HG03460 (cell line): ENCODE measurements around the gene BMERB1.
"Not testable (repeated sequence)": the region's sequence is repeated elsewhere in the genome, so short reads cannot be mapped to it uniquely, and the experiment has no call there.

Experiments
- ATAC-seq: cut with Tn5 transposase; IDR thresholded peaks from one replicate; pipeline ENCODE4 v1.9.1; 2021; ENCODE audit not compliant: unreplicated experiment

Gene BMERB1

GRCh38 chr16:15422222-15422621 is 12.2 kb upstream of the BMERB1 start:
- no peak for ATAC-seq

GRCh38 chr16:15425861-15426260 is 8.5 kb upstream of the BMERB1 start:
- no peak for ATAC-seq

GRCh38 chr16:15426796-15427195 is 7.6 kb upstream of the BMERB1 start:
- ATAC-seq = no peak

GRCh38 chr16:15427648-15428239 is 6.6 kb upstream of the BMERB1 start:
- ATAC-seq = no peak

GRCh38 chr16:15430884-15431283 is 3.5 kb upstream of the BMERB1 start:
- ATAC-seq = not testable (repeated sequence)

- ATAC-seq = no peak
These were observed 336 bp upstream of the BMERB1 start for GRCh38 chr16:15434079-15434424.

GRCh38 chr16:15435216-15435864 is 952 bp downstream of the BMERB1 start:
- ATAC-seq = no peak

GRCh38 chr16:15439102-15439501 is 4.7 kb downstream of the BMERB1 start:
- no peak for ATAC-seq

- ATAC-seq = no peak
These were observed 5.1 kb downstream of the BMERB1 start for GRCh38 chr16:15439521-15439920.

- ATAC-seq = no peak
These were observed 6.5 kb downstream of the BMERB1 start for GRCh38 chr16:15440852-15441251.

GRCh38 chr16:15442140-15442539 is 7.8 kb downstream of the BMERB1 start:
- ATAC-seq = not testable (repeated sequence)

- no peak for ATAC-seq
These were observed 9.4 kb downstream of the BMERB1 start for GRCh38 chr16:15443753-15444152.

GRCh38 chr16:15444264-15444663 is 9.9 kb downstream of the BMERB1 start:
- no peak for ATAC-seq

- no peak for ATAC-seq
These were observed 11.1 kb downstream of the BMERB1 start for GRCh38 chr16:15445450-15445849.

GRCh38 chr16:15446901-15447300 is 12.5 kb downstream of the BMERB1 start:
- no peak for ATAC-seq

- ATAC-seq = no peak
These were observed 16.2 kb downstream of the BMERB1 start for GRCh38 chr16:15450624-15451023.

GRCh38 chr16:15451098-15451731 is 16.8 kb downstream of the BMERB1 start:
- ATAC-seq = no peak

GRCh38 chr16:15452246-15452855 is 18.0 kb downstream of the BMERB1 start:
- no peak for ATAC-seq

- not testable (repeated sequence) for ATAC-seq
These were observed 18.9 kb downstream of the BMERB1 start for GRCh38 chr16:15453296-15453695.

GRCh38 chr16:15454933-15455332 is 20.5 kb downstream of the BMERB1 start:
- ATAC-seq = not testable (repeated sequence)

GRCh38 chr16:15457400-15457799 is 23.0 kb downstream of the BMERB1 start:
- ATAC-seq = no peak

GRCh38 chr16:15457958-15458357 is 23.6 kb downstream of the BMERB1 start:
- no peak for ATAC-seq
